SU-DHL-6 (cell line): Measurements from ENCODE around the gene DPP6.

ENCODE experiments used
- H2AFZ ChIP-seq: fragments of 200-600 bp; sonication (generic); 2 replicates; pipeline ENCODE4 v1.6.1; 2014; ENCODE audit warnings: low read depth, mild to moderate bottlenecking, moderate library complexity, mixed read lengths, antibody characterized with exemption, low read length; ENCODE audit not compliant: severe bottlenecking
- H3F3A ChIP-seq: fragments of 200-600 bp; shearing (Covaris generic); 2 replicates; pipeline ENCODE4 v1.6.0; 2016; ENCODE audit warnings: antibody characterized with exemption, mild to moderate bottlenecking; ENCODE audit not compliant: insufficient read depth
- H3K27ac ChIP-seq: fragments of 200-600 bp; sonication (generic); 2 replicates; pipeline ENCODE4 v1.5.1; 2016; ENCODE audit warnings: low read depth, mild to moderate bottlenecking, low read length, moderate library complexity, mixed read lengths
- H3K27me3 ChIP-seq: fragments of 200-600 bp; sonication (generic), shearing (Covaris generic); 2 replicates; pipeline ENCODE4 v1.6.0; 2014; ENCODE audit warnings: mild to moderate bottlenecking, low read length
- H3K36me3 ChIP-seq: fragments of 200-600 bp; sonication (generic); 2 replicates; pipeline ENCODE4 v1.6.1; 2014; ENCODE audit warnings: mild to moderate bottlenecking, low read length, mixed read lengths
- H3K4me2 ChIP-seq: fragments of 300-600, 200-600 bp; shearing (Covaris generic), sonication (generic); 2 replicates; pipeline ENCODE4 v1.6.0; 2014; ENCODE audit warnings: low read length, low read depth, mild to moderate bottlenecking; ENCODE audit not compliant: poor library complexity, severe bottlenecking
- H3K4me3 ChIP-seq: fragments of 200-600 bp; sonication (generic); 2 replicates; pipeline ENCODE4 v1.5.1; 2014; ENCODE audit warnings: antibody characterized with exemption, low read length, mild to moderate bottlenecking, mixed read lengths; ENCODE audit not compliant: insufficient read depth, poor library complexity, severe bottlenecking
- H3K79me2 ChIP-seq: fragments of 200-600 bp; sonication (generic); 2 replicates; pipeline ENCODE4 v1.6.1; 2014; ENCODE audit warnings: mild to moderate bottlenecking, low read length, moderate library complexity; ENCODE audit not compliant: insufficient read depth
- H3K9ac ChIP-seq: fragments of 200-600 bp; sonication (generic); 2 replicates; pipeline ENCODE4 v1.7.0; 2014; ENCODE audit warnings: mild to moderate bottlenecking, low read length
- H3K9me2 ChIP-seq: fragments of 200-600 bp; sonication (generic); replicated peaks from 2 replicates; pipeline ENCODE4 v1.6.1; 2014; ENCODE audit warnings: low read length; ENCODE audit not compliant: insufficient read depth
- H3K9me3 ChIP-seq: fragments of 200-600 bp; sonication (generic); 2 replicates; pipeline ENCODE4 v1.6.1; 2014; ENCODE audit warnings: low read length, mixed read lengths; ENCODE audit not compliant: insufficient read depth
- H4K20me1 ChIP-seq: fragments of 200-600 bp; sonication (generic); 2 replicates; pipeline ENCODE4 v1.6.1; 2014; ENCODE audit warnings: low read depth, mild to moderate bottlenecking, antibody characterized with exemption, low read length, moderate library complexity, mixed read lengths
- CTCF ChIP-seq: fragments of 200-600 bp; sonication (generic); IDR thresholded peaks from one replicate; pipeline ENCODE4 v1.5.1; 2017; ENCODE audit warnings: antibody characterized with exemption, mild to moderate bottlenecking, low read length, moderate library complexity; ENCODE audit not compliant: insufficient read depth, poor library complexity, severe bottlenecking
- EZH2phosphoT487 ChIP-seq: fragments of 200-600 bp; sonication (generic), shearing (Covaris generic); conservative IDR thresholded peaks from 2 replicates; pipeline ENCODE4 v1.6.1; 2018; ENCODE audit warnings: mild to moderate bottlenecking, antibody characterized with exemption, low read length, moderate library complexity, mixed read lengths

DPP6 gene

GRCh38 chr7:154541606-154542005 is 489.4 kb downstream of the DPP6 start:
- no peak for TF ChIP-seq CTCF

GRCh38 chr7:154546946-154547587 is 494.9 kb downstream of the DPP6 start:
- no peaks in the 10 kb centered on the region for H3K27me3 ChIP-seq
- H3F3A ChIP-seq: no peaks in the 10 kb centered on the region
- no peaks in the 10 kb centered on the region for H3K36me3 ChIP-seq
- H4K20me1 ChIP-seq: no peaks in the 10 kb centered on the region
- no peak for TF ChIP-seq CTCF
- TF ChIP-seq EZH2phosphoT487: no peak
- H3K9me2 ChIP-seq: no peaks in the 10 kb centered on the region
- H3K9ac ChIP-seq: no peak overlapping the region
- H3K4me2 ChIP-seq: no peak overlapping the region
- no peaks in the 10 kb centered on the region for H3K9me3 ChIP-seq
- H3K4me3 ChIP-seq: no peak overlapping the region
- no peaks in the 10 kb centered on the region for H3K79me2 ChIP-seq
- H2AFZ ChIP-seq: no peak overlapping the region
- no peak overlapping the region for H3K27ac ChIP-seq

More at GRCh38 chr7:154541606-154542005, 489.4 kb downstream of the DPP6 start:
- no peaks in the 10 kb centered on the region for H3K79me2 ChIP-seq
- no peak overlapping the region for H2AFZ ChIP-seq
- H3K4me3 ChIP-seq: no peak overlapping the region
- no peaks in the 10 kb centered on the region for H3K9me2 ChIP-seq
- H3K9me3 ChIP-seq: no peaks in the 10 kb centered on the region
- no peaks in the 10 kb centered on the region for H3K27me3 ChIP-seq
- no peaks in the 10 kb centered on the region for H3F3A ChIP-seq
- no peak overlapping the region for H3K9ac ChIP-seq
- H3K36me3 ChIP-seq: no peaks in the 10 kb centered on the region
- no peak overlapping the region for H3K4me2 ChIP-seq
- no peaks in the 10 kb centered on the region for H4K20me1 ChIP-seq
- no peak overlapping the region for H3K27ac ChIP-seq

DNA sequence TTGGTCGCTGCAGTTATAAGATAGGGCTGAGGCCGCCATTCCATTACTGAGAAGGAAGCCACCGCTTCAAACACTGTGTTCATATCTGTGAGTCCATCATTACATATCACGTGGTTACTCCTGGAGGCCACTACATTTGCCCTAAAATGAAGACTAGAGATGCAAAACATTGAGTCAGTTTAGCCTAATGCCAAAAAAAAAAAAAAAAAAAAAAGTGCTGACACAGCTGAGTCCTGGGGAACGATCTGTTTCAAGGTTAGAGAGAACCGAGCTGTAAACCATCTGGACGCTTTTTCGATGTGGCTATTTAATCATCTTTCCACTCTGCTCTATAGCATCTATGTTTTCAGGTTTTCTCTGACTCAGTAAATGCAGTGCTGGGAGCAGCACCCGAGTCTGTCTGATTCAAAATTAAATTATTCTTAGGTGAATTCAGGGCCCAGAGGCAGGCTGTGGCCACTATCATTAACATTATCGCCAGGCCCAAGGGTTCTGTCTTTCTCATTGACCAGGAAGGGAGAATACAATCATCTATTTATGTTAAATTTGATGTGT is 501.6 kb downstream of the DPP6 start:
- H2AFZ ChIP-seq: no peak overlapping the region
- no peaks in the 10 kb centered on the region for H3K9me2 ChIP-seq

More for the DNA sequence above, 501.6 kb downstream of the DPP6 start:
- TF ChIP-seq EZH2phosphoT487 (no peak), CTCF (no peak)
- Histone ChIP-seq H3K9me3 (no peaks in the 10 kb centered on the region), H3K4me2 (no peak overlapping the region), H3K27ac (no peak overlapping the region), H3K36me3 (no peaks in the 10 kb centered on the region), H3F3A (no peaks in the 10 kb centered on the region), H3K79me2 (no peaks in the 10 kb centered on the region), H3K4me3 (no peak overlapping the region), H3K9ac (no peak overlapping the region), H3K27me3 (no peaks in the 10 kb centered on the region), H4K20me1 (no peaks in the 10 kb centered on the region)
